ENCODE results near the gene AICDA.
A peak's percentile ranks its signal among the peaks of the same experiment; 100 is the strongest.
"Not testable (repeated sequence)": the region's sequence is repeated elsewhere in the genome, so short reads cannot be mapped to it uniquely, and the experiment has no call there.

The AICDA gene

GRCh38 chr12:8577879-8578278 lies 34.8 kb downstream of the AICDA start:
- no peak for DNase-seq (ENCODE audit: low read depth)
- no peak overlapping the region for H3K4me3 ChIP-seq (ENCODE audit: low read depth, low read length)
- TF ChIP-seq, protein P1, sequence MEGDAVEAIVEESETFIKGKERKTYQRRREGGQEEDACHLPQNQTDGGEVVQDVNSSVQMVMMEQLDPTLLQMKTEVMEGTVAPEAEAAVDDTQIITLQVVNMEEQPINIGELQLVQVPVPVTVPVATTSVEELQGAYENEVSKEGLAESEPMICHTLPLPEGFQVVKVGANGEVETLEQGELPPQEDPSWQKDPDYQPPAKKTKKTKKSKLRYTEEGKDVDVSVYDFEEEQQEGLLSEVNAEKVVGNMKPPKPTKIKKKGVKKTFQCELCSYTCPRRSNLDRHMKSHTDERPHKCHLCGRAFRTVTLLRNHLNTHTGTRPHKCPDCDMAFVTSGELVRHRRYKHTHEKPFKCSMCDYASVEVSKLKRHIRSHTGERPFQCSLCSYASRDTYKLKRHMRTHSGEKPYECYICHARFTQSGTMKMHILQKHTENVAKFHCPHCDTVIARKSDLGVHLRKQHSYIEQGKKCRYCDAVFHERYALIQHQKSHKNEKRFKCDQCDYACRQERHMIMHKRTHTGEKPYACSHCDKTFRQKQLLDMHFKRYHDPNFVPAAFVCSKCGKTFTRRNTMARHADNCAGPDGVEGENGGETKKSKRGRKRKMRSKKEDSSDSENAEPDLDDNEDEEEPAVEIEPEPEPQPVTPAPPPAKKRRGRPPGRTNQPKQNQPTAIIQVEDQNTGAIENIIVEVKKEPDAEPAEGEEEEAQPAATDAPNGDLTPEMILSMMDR (IDR thresholded peaks at IDR 0.05; ENCODE audit: low read depth, low read length) = no peak
- TF ChIP-seq MYC (IDR thresholded peaks at IDR 0.05; ENCODE audit: low read depth, low read length) = no peak
- TF ChIP-seq MAX (IDR thresholded peaks at IDR 0.05; ENCODE audit: low read depth, low read length) = no peak
- no peak for TF ChIP-seq POLR2A (IDR thresholded peaks at IDR 0.05; ENCODE audit: extremely low read depth, insufficient read length)

DNA sequence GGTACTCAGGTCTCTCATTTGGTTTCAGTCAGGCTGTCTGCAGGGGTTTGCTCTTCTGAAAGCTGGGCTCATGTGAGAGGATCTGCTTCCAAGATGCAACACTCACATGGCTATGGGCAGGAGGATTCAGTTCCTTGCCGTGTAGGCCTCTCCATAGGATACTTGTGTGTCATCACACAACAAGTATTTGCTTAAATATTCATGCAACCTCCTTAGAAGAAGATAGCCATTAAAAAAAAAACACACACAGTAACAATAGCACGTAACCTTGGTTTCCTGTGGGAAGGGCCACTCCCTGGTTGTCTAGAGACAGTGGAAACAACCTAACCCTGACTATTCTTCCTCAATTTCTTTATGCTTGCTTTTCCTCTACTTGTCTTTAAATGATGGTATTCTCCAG lies 40.2 kb downstream of the AICDA start:
- no peak overlapping the region for H3K4me3 ChIP-seq (ENCODE audit: low read depth, low read length)
- TF ChIP-seq, protein P1 (IDR thresholded peaks at IDR 0.05; ENCODE audit: low read depth, low read length) = no peak
- TF ChIP-seq MYC (IDR thresholded peaks at IDR 0.05; ENCODE audit: low read depth, low read length) (no peak), POLR2A (IDR thresholded peaks at IDR 0.05; ENCODE audit: extremely low read depth, insufficient read length) (no peak), MAX (IDR thresholded peaks at IDR 0.05; ENCODE audit: low read depth, low read length) (no peak)
- peak; percentile 34 for DNase-seq (ENCODE audit: low read depth)

DNA sequence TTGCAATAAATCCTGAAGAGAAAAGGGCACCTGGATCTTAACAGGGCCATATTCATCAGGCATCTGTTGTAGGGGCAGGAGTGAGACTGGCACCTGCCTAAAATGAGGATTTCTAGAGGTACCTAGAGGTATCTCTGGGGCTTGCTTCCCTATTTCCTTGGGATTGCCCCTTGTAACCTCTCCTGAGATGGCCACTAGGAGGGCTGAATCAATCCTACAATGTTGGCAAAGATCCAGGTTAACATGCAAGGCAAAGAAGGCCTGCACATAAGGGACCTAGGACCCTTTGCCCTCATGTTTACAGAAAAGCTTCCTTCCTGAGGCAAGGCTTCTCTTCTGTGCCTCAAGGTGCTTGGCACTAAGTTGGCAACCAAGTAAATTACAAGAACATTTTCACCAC lies 46.1 kb downstream of the AICDA start:
- DNase-seq (ENCODE audit: low read depth) = no peak
- H3K4me3 ChIP-seq (ENCODE audit: low read depth, low read length) = no peak overlapping the region
- TF ChIP-seq, protein P1 (IDR thresholded peaks at IDR 0.05; ENCODE audit: low read depth, low read length) = no peak
- no peak for TF ChIP-seq MYC (IDR thresholded peaks at IDR 0.05; ENCODE audit: low read depth, low read length)
- TF ChIP-seq MAX (IDR thresholded peaks at IDR 0.05; ENCODE audit: low read depth, low read length) = no peak
- TF ChIP-seq POLR2A (IDR thresholded peaks at IDR 0.05; ENCODE audit: extremely low read depth, insufficient read length) = no peak

GRCh38 chr12:8566052-8566451 lies 46.6 kb downstream of the AICDA start:
- DNase-seq (ENCODE audit: low read depth) = peak; percentile 37
- not testable (repeated sequence) for H3K4me3 ChIP-seq (ENCODE audit: low read depth, low read length)

DNA sequence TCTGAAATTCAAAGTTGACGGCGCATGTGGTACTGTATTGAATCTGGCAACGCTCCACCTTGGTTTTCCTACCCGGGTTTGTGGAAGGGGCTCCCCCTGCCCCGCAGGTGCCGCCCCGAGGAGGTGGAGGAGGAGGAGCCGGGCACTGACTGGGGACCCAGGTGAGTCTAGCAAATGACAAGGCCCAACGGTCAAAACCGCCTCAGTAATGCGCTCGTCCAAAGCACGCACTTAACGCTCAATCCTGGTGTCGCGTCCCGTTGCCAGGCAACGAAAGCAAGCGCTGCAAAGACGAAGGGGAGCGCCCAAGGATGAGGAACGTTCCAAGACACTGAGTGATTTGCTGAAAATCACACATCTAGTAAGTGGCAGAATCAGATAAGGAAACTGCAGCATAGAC lies 48.0 kb downstream of the AICDA start:
- no peak for TF ChIP-seq MYC (IDR thresholded peaks at IDR 0.05; ENCODE audit: low read depth, low read length)
- TF ChIP-seq, protein P1 (IDR thresholded peaks at IDR 0.05; ENCODE audit: low read depth, low read length) = no peak
- no peak for TF ChIP-seq MAX (IDR thresholded peaks at IDR 0.05; ENCODE audit: low read depth, low read length)
- no peak for TF ChIP-seq POLR2A (IDR thresholded peaks at IDR 0.05; ENCODE audit: extremely low read depth, insufficient read length)
- no peak overlapping the region for H3K4me3 ChIP-seq (ENCODE audit: low read depth, low read length)
- DNase-seq (ENCODE audit: low read depth) = no peak

- no peak for TF ChIP-seq MAX (IDR thresholded peaks at IDR 0.05; ENCODE audit: low read depth, low read length)
- DNase-seq (ENCODE audit: low read depth) = no peak
- no peak overlapping the region for H3K4me3 ChIP-seq (ENCODE audit: low read depth, low read length)
These were observed 49.3 kb downstream of the AICDA start for GRCh38 chr12:8563356-8563755.

DNA sequence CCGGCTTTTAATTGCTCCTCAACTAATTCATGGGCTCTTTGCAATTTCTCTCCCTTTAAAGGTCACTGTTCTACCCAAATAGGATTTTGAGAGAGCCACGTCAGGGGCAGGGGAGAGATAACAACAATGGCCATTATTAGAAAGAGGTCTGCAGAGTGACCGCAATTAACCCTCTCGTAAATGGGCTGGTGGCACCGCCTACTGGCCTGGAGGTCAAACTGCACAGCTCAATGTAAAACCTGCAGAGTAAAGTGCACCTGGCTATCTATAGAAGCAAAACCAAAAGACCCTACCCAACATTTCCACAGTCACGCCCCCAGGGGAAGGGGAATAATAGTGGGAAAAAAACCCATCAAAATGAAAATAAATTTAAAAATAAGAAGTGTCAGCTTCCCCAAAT lies 50.3 kb downstream of the AICDA start:
- DNase-seq (ENCODE audit: low read depth) = peak; percentile 11
- TF ChIP-seq MAX (IDR thresholded peaks at IDR 0.05; ENCODE audit: low read depth, low read length) (no peak), POLR2A (IDR thresholded peaks at IDR 0.05; ENCODE audit: extremely low read depth, insufficient read length) (no peak), MYC (IDR thresholded peaks at IDR 0.05; ENCODE audit: low read depth, low read length) (no peak)
- TF ChIP-seq, protein P1 (IDR thresholded peaks at IDR 0.05; ENCODE audit: low read depth, low read length) = no peak
- H3K4me3 ChIP-seq (ENCODE audit: low read depth, low read length) = no peak overlapping the region
